Activated naive CD4-positive, alpha-beta T cell treated with anti-CD3 and anti-CD28 coated beads, Interleukin-2, amount 10 ng/mL, durations not matched to agents 7 days and 5 days (primary cell): ENCODE data around the gene SNRPA.

ENCODE experiments used
- CTCF ChIA-PET: fragments of 350-600 bp; sonication (Branson Sonifier 250); formaldehyde crosslinking; loops from one replicate; lab custom pipeline; 2021; ENCODE audit warnings: antibody characterized with exemption; lab: Charles Lee
- DNase-seq: peaks from one replicate; pipeline ENCODE4 v3.0.0-alpha.2; 2020
- H3K27ac Mint-ChIP-seq: one replicate; pipeline ENCODE4 v1.8.0; 2021; ENCODE audit warnings: mild to moderate bottlenecking, moderate library complexity, mixed read lengths
- H3K27me3 Mint-ChIP-seq: one replicate; pipeline ENCODE4 v1.8.0; 2021; ENCODE audit warnings: mild to moderate bottlenecking, mixed read lengths
- H3K36me3 Mint-ChIP-seq: one replicate; pipeline ENCODE4 v1.8.0; 2021; ENCODE audit warnings: mixed read lengths
- H3K4me1 Mint-ChIP-seq: one replicate; pipeline ENCODE4 v1.8.0; 2021; ENCODE audit warnings: mixed read lengths
- H3K4me3 Mint-ChIP-seq: one replicate; pipeline ENCODE4 v1.8.0; 2021; ENCODE audit warnings: mild to moderate bottlenecking, moderate library complexity, mixed read lengths
- H3K9me3 Mint-ChIP-seq: one replicate; pipeline ENCODE4 v1.8.0; 2021; ENCODE audit warnings: mixed read lengths

Gene SNRPA

DNA sequence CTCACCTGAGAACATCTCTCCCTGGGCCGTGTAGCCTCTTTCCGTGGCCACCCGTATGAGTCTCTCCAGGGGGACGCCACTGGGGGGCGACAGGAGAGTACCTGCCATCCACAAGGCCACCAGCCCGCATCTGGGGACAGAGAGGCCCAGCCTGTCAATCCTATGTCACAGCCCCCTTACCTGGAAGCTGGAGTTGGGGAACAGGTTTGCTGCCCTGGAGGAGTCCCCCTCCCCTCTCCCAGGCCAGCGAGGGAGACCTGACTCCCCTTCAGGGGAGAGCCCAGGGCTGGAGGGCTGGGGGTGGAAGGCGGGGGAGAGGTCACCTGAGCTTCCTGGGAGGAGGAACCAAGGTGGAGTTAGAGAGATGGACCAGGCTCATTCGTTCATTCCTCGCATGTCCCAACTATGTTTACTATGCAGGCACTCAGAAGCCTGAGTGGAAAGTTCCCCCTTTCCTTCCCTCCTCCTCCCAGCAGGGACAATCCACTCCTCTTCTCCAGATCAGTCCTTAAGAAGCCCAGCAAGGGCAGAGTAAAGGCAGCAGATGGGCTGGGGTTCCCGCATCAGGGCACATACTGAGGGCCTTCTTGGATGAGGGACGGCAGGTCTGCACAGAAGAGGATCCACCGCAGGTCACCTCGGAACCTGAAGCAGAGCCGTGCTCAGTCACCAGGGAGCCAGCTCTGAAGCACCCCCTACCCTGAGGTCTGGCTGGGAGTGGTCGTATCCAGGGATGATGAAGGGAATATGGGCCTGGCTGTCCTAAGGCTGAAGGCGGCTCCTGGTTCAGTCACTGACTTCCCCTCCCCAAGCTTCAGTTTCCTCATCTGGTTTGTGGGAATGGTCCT is 6.2 kb upstream of the SNRPA start:
- CTCF ChIA-PET, result interaction anchor here (0.9 to 2.3 kb wide), 4 partner anchors 11 to 75 kb away, joined by 3 to 8 read pairs (median 4); no protein-coding TSS in a partner anchor
- no peaks in the 10 kb centered on the region for H3K9me3 Mint-ChIP-seq
- DNase-seq, result peak; percentile 51
- no peak overlapping the region for H3K27ac Mint-ChIP-seq
- H3K27me3 Mint-ChIP-seq, result no peaks in the 10 kb centered on the region
- peaks cover 14% of the 10 kb centered on the region for H3K4me1 Mint-ChIP-seq
- H3K4me3 Mint-ChIP-seq, result no peak overlapping the region
- peaks cover 2% of the 10 kb centered on the region for H3K36me3 Mint-ChIP-seq

GRCh38 chr19:40745402-40745780 is 5.6 kb upstream of the SNRPA start:
- H3K27ac Mint-ChIP-seq, result no peak overlapping the region
- peaks cover 21% of the 10 kb centered on the region for H3K4me1 Mint-ChIP-seq
- H3K9me3 Mint-ChIP-seq, result no peaks in the 10 kb centered on the region
- H3K36me3 Mint-ChIP-seq, result peaks cover 7% of the 10 kb centered on the region
- no peaks in the 10 kb centered on the region for H3K27me3 Mint-ChIP-seq
- DNase-seq, result no peak
- H3K4me3 Mint-ChIP-seq, result no peak overlapping the region
- CTCF ChIA-PET, result interaction anchor here (0.9 to 2.3 kb wide), 3 partner anchors 11 to 75 kb away, joined by 3 to 8 read pairs (median 3); no protein-coding TSS in a partner anchor

- Mint-ChIP-seq H3K9me3 (no peaks in the 10 kb centered on the region), H3K4me3 (no peak overlapping the region), H3K4me1 (peaks cover 31% of the 10 kb centered on the region), H3K27ac (peak overlapping the region; percentile 45), H3K27me3 (no peaks in the 10 kb centered on the region), H3K36me3 (peaks cover 21% of the 10 kb centered on the region)
- CTCF ChIA-PET, result interaction anchor here (0.9 to 2.0 kb wide), 2 partner anchors 60 to 84 kb away, joined by 4 to 9 read pairs; no protein-coding TSS in a partner anchor
- no peak for DNase-seq
These were observed 3.5 kb upstream of the SNRPA start for GRCh38 chr19:40747536-40747935.

GRCh38 chr19:40750058-40750873 is 737 bp upstream of the SNRPA start, which contains the start of gene ACTMAP:
ACTMAP (minus strand) TSS chr19:40750477; CDS start chr19:40749803, 674 bp downstream.
- peak within 1 kb of the TSS; percentile 99 for H3K27ac Mint-ChIP-seq
- H3K27me3 Mint-ChIP-seq, result no peaks in the 10 kb centered on the region
- peak; percentile 100 for DNase-seq
- H3K36me3 Mint-ChIP-seq, result peaks cover 36% of the 10 kb centered on the region
- peaks cover 48% of the 10 kb centered on the region for H3K4me1 Mint-ChIP-seq
- CTCF ChIA-PET, result interaction anchor here (0.8 to 4.1 kb wide), 5 partner anchors 27 to 69 kb away, joined by 3 to 23 read pairs (median 6); partner anchors contain the start of genes COQ8B, EGLN2, ITPKC and RAB4B
- no peaks in the 10 kb centered on the region for H3K9me3 Mint-ChIP-seq
- peak within 1 kb of the TSS; percentile 100 for H3K4me3 Mint-ChIP-seq

DNA sequence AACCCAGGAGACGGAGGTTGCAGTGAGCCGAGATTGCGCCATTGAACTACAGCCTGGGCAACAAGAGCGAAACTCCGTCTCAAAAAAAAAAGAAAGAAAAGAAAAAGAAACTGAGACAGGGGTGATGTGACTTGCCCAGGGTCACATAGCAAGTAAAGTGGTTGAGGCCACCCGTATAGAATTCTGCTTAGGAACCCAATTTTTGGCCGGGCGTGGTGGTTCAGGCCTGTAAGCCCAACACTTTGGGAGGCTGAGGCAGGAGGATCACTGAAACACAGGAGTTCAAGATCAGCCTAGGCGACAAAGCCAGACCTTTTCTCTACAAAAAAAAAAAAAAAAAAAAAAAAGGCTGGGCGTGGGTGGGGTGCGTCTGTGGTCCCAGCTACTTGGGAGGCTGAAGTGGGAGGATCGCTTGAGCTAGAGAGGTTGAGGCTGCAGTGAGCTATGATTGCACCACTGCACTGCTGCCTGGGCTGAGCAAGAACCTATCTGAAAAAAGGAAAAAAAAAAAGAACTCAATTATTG is 1.3 kb downstream of the SNRPA start:
- H3K4me1 Mint-ChIP-seq, result peaks cover 68% of the 10 kb centered on the region
- no peak for DNase-seq
- CTCF ChIA-PET, result interaction anchor here (0.7 to 4.1 kb wide), 5 partner anchors 27 to 67 kb away, joined by 3 to 23 read pairs (median 4); partner anchors contain the start of genes COQ8B, EGLN2 and ITPKC
- H3K4me3 Mint-ChIP-seq, result peak overlapping the region; percentile 100
- peak overlapping the region; percentile 99 for H3K27ac Mint-ChIP-seq
- H3K36me3 Mint-ChIP-seq, result peaks cover 51% of the 10 kb centered on the region
- no peaks in the 10 kb centered on the region for H3K9me3 Mint-ChIP-seq
- H3K27me3 Mint-ChIP-seq, result no peaks in the 10 kb centered on the region

DNA sequence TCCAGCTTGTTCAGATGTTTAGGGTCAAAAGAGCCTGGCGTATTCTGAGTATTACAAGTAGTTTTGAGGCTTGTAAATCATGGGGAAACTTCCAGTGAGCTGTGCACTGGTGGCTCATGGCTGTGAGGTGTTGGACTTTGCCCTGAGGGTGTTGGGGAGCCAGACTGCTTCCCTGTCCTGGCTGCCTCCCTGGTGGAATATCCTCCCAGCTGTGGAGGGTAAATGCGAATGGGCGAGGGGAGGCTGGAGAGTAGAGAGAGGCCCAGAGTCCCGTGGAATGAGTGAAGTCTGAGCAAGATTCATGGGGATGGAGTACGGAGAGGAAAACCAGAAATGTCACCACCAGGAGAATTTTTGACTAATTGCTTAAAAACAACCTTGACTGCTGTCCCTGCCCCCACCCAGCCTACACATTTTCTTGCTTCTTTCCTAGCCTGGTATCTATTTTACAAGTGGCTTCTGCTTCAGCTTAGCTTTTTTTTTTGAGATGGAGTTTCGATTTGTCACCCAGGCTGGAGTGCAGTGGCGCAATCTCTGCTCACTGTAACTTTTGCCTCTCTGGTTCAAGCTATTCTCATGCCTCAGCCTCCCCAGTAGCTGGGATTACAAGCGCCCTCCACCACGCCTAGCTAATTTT is 3.7 kb downstream of the SNRPA start:
- H3K27ac Mint-ChIP-seq, result peak overlapping the region; percentile 88
- peaks cover 63% of the 10 kb centered on the region for H3K36me3 Mint-ChIP-seq
- peak; percentile 38 for DNase-seq
- H3K9me3 Mint-ChIP-seq, result no peaks in the 10 kb centered on the region
- peak overlapping the region; percentile 74 for H3K4me3 Mint-ChIP-seq
- H3K4me1 Mint-ChIP-seq, result peaks cover 62% of the 10 kb centered on the region
- CTCF ChIA-PET, result interaction anchor here (0.6 to 3.3 kb wide), 4 partner anchors 44 to 154 kb away, joined by 3 to 24 read pairs (median 4); partner anchors contain the start of gene EGLN2
- no peaks in the 10 kb centered on the region for H3K27me3 Mint-ChIP-seq

- CTCF ChIA-PET, result interaction anchor here (1.1 to 3.3 kb wide), 2 partner anchors 44 to 51 kb away, joined by 4 to 24 read pairs; partner anchors contain the start of gene EGLN2
- DNase-seq, result no peak
- Mint-ChIP-seq H3K27me3 (no peaks in the 10 kb centered on the region), H3K27ac (peak overlapping the region; percentile 14), H3K4me1 (peaks cover 59% of the 10 kb centered on the region), H3K4me3 (peak overlapping the region; percentile 74), H3K36me3 (peaks cover 63% of the 10 kb centered on the region), H3K9me3 (no peaks in the 10 kb centered on the region)
These were observed 4.2 kb downstream of the SNRPA start for GRCh38 chr19:40755248-40755624.

GRCh38 chr19:40755791-40756190 is 4.8 kb downstream of the SNRPA start:
- H3K4me3 Mint-ChIP-seq, result peak overlapping the region; percentile 21
- peaks cover 60% of the 10 kb centered on the region for H3K4me1 Mint-ChIP-seq
- DNase-seq, result no peak
- H3K27ac Mint-ChIP-seq, result peak overlapping the region; percentile 71
- CTCF ChIA-PET, result interaction anchor here (1.1 to 3.3 kb wide), 2 partner anchors 43 to 51 kb away, joined by 4 to 24 read pairs; partner anchors contain the start of gene EGLN2
- H3K27me3 Mint-ChIP-seq, result no peaks in the 10 kb centered on the region
- peaks cover 67% of the 10 kb centered on the region for H3K36me3 Mint-ChIP-seq
- H3K9me3 Mint-ChIP-seq, result no peaks in the 10 kb centered on the region

- Mint-ChIP-seq H3K27ac (peak overlapping the region; percentile 53), H3K36me3 (peaks cover 64% of the 10 kb centered on the region), H3K27me3 (no peaks in the 10 kb centered on the region), H3K4me3 (no peak overlapping the region), H3K9me3 (no peaks in the 10 kb centered on the region), H3K4me1 (peaks cover 62% of the 10 kb centered on the region)
- DNase-seq, result no peak
- CTCF ChIA-PET, result interaction anchor here (0.7 to 3.3 kb wide), 2 partner anchors 50 to 74 kb away, joined by 3 to 24 read pairs; no protein-coding TSS in a partner anchor
These were observed 5.6 kb downstream of the SNRPA start for GRCh38 chr19:40756502-40757110.

DNA sequence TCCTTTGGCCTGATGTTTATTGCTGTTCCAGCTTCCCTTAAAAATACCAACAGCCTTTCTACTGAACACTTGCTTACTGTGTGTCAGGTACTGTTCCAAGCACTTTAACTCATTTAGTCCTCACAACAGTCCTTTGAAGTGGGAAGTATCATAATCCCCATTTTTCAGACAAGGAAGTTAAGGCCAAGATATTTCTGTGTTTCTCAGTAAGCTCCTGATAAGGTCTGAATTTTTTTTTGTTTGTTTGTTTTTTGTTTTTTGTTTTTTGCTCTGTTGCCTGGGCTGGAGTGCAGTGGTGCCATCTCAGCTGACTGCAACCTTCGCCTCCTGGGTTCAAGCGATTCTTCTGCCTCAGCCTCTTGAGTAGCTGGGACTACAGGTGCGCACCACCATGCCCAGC is 7.5 kb downstream of the SNRPA start:
- Mint-ChIP-seq H3K36me3 (peaks cover 68% of the 10 kb centered on the region), H3K4me3 (no peak overlapping the region)

GRCh38 chr19:40759352-40759751 is 8.3 kb downstream of the SNRPA start:
- CTCF ChIA-PET, result no interaction called here
- Mint-ChIP-seq H3K4me3 (no peak overlapping the region), H3K36me3 (peaks cover 72% of the 10 kb centered on the region), H3K27me3 (no peaks in the 10 kb centered on the region), H3K27ac (no peak overlapping the region), H3K9me3 (no peaks in the 10 kb centered on the region), H3K4me1 (peaks cover 66% of the 10 kb centered on the region)
- no peak for DNase-seq

More for the DNA sequence above, 7.5 kb downstream of the SNRPA start:
- H3K27me3 Mint-ChIP-seq, result no peaks in the 10 kb centered on the region
- no peak for DNase-seq
- peak overlapping the region; percentile 1 for H3K27ac Mint-ChIP-seq
- H3K4me1 Mint-ChIP-seq, result peaks cover 61% of the 10 kb centered on the region
- CTCF ChIA-PET, result no interaction called here
- no peaks in the 10 kb centered on the region for H3K9me3 Mint-ChIP-seq

- peaks cover 52% of the 10 kb centered on the region for H3K4me1 Mint-ChIP-seq
- no peaks in the 10 kb centered on the region for H3K27me3 Mint-ChIP-seq
- H3K36me3 Mint-ChIP-seq, result peaks cover 65% of the 10 kb centered on the region
- CTCF ChIA-PET, result no interaction called here
- no peak overlapping the region for H3K4me3 Mint-ChIP-seq
- H3K9me3 Mint-ChIP-seq, result no peaks in the 10 kb centered on the region
- no peak for DNase-seq
- no peak overlapping the region for H3K27ac Mint-ChIP-seq
These were observed 11.9 kb downstream of the SNRPA start for GRCh38 chr19:40762754-40763470.
